Testis (tissue), 3 donors: Measurements from ENCODE around the gene NRXN3. TPM values are rescaled to one million over a fixed set of nuclear protein-coding genes. Genes with fewer than 3 reads are reported as not detected.

Experiments used
- DNase-seq: peaks from one replicate; pipeline ENCODE4 v3.0.0-alpha.2; 2019
- H3K27ac ChIP-seq, 2 donors: fragments of 200-600 bp; sonication (generic); one replicate each; pipeline ENCODE4 v1.5.1; 2019
- H3K27me3 ChIP-seq: fragments of 200-600 bp; sonication (generic); one replicate; pipeline ENCODE4 v1.5.1; 2019
- H3K36me3 ChIP-seq: fragments of 200-600 bp; sonication (generic); one replicate; pipeline ENCODE4 v1.5.1; 2017; ENCODE audit warnings: low read depth; ENCODE audit errors: missing control alignments
- H3K4me1 ChIP-seq: fragments of 200-600 bp; sonication (generic); one replicate; pipeline ENCODE4 v1.5.1; 2019
- H3K4me3 ChIP-seq, 2 donors: fragments of 200-600 bp; sonication (generic); one replicate each; pipeline ENCODE4 v1.5.1; 2017 to 2019
- H3K9me3 ChIP-seq: fragments of 200-600 bp; sonication (generic); one replicate; pipeline ENCODE4 v1.5.1; 2017
- CTCF ChIP-seq, 3 experiments: fragments of 450-650 bp in 2 of 3; fragments of 200-600 bp in 1 of 3; sonication (generic) in 1 of 3; IDR thresholded peaks; one replicate each; pipeline ENCODE4 v1.5.1; 2016 to 2019; ENCODE audit warnings: antibody characterized with exemption in 3 of 3, mild to moderate bottlenecking in 2 of 3, moderate library complexity in 1 of 3
- POLR2A ChIP-seq: fragments of 450-650 bp; IDR thresholded peaks from one replicate; pipeline ENCODE4 v1.6.1; 2017; ENCODE audit warnings: antibody characterized with exemption, mild to moderate bottlenecking, moderate library complexity
- WGBS, 2 donors: methylation state at CpG; one replicate each; pipeline ENCODE4 v1.1.5; 2018; 5-methylcytosine and 5-hydroxymethylcytosine counted together
- intact Hi-C: fragments of 100-400 bp; cut with DNase I; formaldehyde crosslinking; loops from one replicate; pipeline ENCODE4 v1.15.1; 2023; ENCODE audit warnings: low total_unique reads
- polyA plus RNA-seq: library from polyadenylated mRNA; stranded (reverse); fragments of 350-450 nt; fragmentation: Illumina TruSeq; extraction: RNeasy Lipid Tissue Mini Kit (QIAGEN cat#74804); gene quantifications from one replicate; pipeline ENCODE4 v1.2.3, GENCODE V29; 2014; ENCODE audit warnings: low read depth, low replicate concordance; ENCODE audit not compliant: insufficient read depth
- total RNA-seq, 2 donors: library from RNA; depleted of rRNA; stranded (reverse); fragments of >200 nt; gene quantifications; one replicate each; pipeline ENCODE4 v1.2.3, GENCODE V29; 2016

The NRXN3 gene
- total and polyA plus RNA-seq, 3 donors from 2014 or later: 3.5 to 8.0 (median 3.9) TPM

DNA sequence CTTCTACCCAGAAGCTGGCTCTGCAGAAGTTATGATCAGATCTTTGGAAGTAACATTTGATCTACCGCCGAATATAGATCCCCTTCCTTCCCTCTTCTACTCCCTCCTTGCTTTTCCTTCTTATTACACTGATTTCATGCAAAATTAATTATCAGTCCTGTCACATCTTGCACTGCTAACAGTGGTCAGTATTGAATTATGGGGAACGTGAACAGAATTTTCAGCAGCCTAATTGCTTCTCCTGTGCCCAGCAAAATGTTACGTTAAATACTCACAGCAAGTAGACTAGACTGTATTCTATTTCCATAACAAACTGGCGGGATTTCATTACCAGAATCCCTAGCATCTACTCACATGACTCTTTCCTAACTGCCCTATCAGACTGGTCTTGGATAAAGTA lies 1444.3 kb downstream of the NRXN3 start:
- intact Hi-C loops: no loop called here
- no peak for DNase-seq
- H3K4me3 ChIP-seq: no peak overlapping the region
- no peaks in the 10 kb centered on the region for H3K4me1 ChIP-seq
- H3K9me3 ChIP-seq: no peaks in the 10 kb centered on the region
- 85 to 96% methylated on average over 5 of the region's 5 CpGs for WGBS, 2 donors
- TF ChIP-seq CTCF (IDR thresholded peaks at IDR 0.05) (no peak), POLR2A (no peak)
- H3K27me3 ChIP-seq: no peaks in the 10 kb centered on the region
- H3K27ac ChIP-seq: no peak overlapping the region
- no peaks in the 10 kb centered on the region for H3K36me3 ChIP-seq

GRCh38 chr14:79627058-79627457 lies 1456.9 kb downstream of the NRXN3 start:
- Histone ChIP-seq H3K9me3 (no peaks in the 10 kb centered on the region), H3K36me3 (no peaks in the 10 kb centered on the region), H3K4me1 (no peaks in the 10 kb centered on the region), H3K4me3 (no peak overlapping the region), H3K27me3 (no peaks in the 10 kb centered on the region), H3K27ac (no peak overlapping the region)
- intact Hi-C loops: no loop called here
- DNase-seq: no peak
- TF ChIP-seq CTCF (IDR thresholded peaks at IDR 0.05) (no peak), POLR2A (no peak)

DNA sequence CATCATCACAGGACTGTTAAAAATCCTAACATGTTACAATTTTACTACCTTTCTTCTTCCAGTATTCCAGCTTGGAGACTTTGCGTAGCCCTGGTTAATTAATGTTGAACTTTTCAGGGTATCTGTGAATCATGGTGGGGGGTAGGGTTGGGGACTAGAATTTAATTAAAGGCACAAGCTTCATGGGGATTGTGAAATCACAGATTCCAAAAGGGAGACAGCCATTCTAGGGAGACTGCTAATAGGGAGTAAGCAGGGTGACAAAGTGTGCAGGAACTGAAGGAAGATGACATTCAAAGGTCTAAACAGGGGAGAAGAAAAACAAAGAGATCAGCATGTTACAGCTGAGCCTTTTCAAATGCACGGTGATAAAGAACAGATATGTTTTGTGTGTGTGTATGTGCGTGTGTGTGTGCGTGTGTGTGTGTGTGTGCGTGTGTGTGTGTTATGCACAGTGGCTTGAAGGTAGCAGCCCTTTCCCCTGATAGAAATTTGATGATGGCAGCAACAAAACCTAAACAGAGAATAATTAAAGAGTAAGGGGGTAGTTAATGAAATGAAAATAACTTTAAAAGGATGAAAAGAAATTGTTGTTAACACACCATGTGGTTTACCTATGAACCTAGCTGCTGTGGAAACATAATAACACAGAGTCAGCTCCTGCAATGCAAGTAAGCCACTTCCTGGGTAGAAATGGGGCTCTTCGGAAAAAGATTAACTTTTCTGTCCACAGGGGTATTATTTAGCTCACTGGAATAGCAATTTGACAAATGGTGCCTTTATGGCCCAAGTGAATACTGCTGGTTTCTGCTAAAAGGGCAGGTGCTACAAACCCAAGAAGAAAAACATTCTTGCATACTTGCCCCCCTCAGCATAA lies 1459.5 kb downstream of the NRXN3 start:
- intact Hi-C loops: no loop called here
- no peak for DNase-seq
- Histone ChIP-seq H3K36me3 (no peaks in the 10 kb centered on the region), H3K4me3 (no peak overlapping the region), H3K4me1 (no peaks in the 10 kb centered on the region), H3K27me3 (no peaks in the 10 kb centered on the region), H3K9me3 (no peaks in the 10 kb centered on the region), H3K27ac (no peak overlapping the region)
- TF ChIP-seq CTCF (IDR thresholded peaks at IDR 0.05) (no peak), POLR2A (no peak)
- 60 to 75% methylated on average over 6 of the region's 6 CpGs for WGBS, 2 donors

DNA sequence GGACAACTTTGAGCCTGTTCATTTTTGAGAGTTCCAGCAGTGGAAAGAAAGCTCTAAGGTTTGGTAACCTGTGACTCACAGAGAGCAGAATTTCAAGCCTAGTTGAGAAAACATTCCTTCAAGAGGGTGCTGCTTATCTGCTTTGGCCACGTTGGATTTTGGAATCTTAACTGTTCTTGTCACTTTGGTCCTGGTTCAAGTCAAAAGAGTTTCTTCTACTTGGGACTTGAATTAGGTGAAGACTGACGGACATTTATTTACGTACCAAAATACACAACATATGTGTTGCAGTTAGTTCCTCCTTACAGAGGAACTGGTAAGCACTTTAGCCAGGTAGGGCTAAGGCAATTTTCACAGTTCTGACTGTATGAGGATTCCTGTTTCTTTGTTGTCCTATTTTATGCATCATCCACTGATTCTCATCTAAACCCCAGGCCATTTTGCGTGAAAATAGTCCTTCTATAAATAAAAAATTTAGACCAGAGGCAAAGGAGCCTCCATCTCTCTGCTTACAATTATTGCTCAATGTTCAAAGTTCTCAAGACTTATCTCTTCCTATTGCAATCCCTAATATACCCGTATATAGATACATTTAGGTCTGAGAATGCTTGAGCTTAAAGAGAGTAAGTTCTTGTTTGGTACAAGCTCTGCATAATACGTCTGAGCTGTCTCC lies 1460.3 kb downstream of the NRXN3 start:
- no peaks in the 10 kb centered on the region for H3K4me1 ChIP-seq
- H3K9me3 ChIP-seq: no peaks in the 10 kb centered on the region
- no peak overlapping the region for H3K4me3 ChIP-seq
- no peaks in the 10 kb centered on the region for H3K36me3 ChIP-seq
- no peak overlapping the region for H3K27ac ChIP-seq
- DNase-seq: no peak
- H3K27me3 ChIP-seq: no peaks in the 10 kb centered on the region
- TF ChIP-seq CTCF (IDR thresholded peaks at IDR 0.05) (no peak), POLR2A (no peak)
- intact Hi-C loops: no loop called here
- WGBS, 2 donors: 50 to 70% methylated on average over 6 of the region's 6 CpGs
